ENCODE measurements around the gene MRPL55. TPM values are rescaled to one million over a fixed set of nuclear protein-coding genes. Genes with fewer than 3 reads are reported as not detected.
A peak's percentile ranks its signal among the peaks of the same experiment; 100 is the strongest.

The MRPL55 gene
- polyA plus RNA-seq, 3 donors, result 99.8 to 277 (median 104) TPM

GRCh38 chr1:228140724-228141225, 31.7 kb upstream of the MRPL55 start:
- no peak for TF ChIP-seq CTCF (IDR thresholded peaks at IDR 0.05)
- Mint-ChIP-seq H3K36me3 (peaks cover 6 to 24% of the 10 kb centered on the region in 2 donors), H3K4me3 (peak overlapping the region; percentile 93 to 94), H3K9me3 (no peaks in the 10 kb centered on the region), H3K4me1 (peaks cover 49% of the 10 kb centered on the region), H3K27ac (peak overlapping the region; percentile 85 to 99 (median 98)), H3K27me3 (ENCODE audit: low read depth in 3 of 3) (peaks cover 1 to 7% (median 2%) of the 10 kb centered on the region in 3 donors)
- Histone ChIP-seq H2AFZ (ENCODE audit: insufficient read depth, low read depth, low read length, poor library complexity, severe bottlenecking) (peak overlapping the region; percentile 37), H3K4me3 (replicated peaks in 1 of 3; ENCODE audit: low read depth in 2 of 3, low read length in 3 of 3) (peak overlapping the region; percentile 72 to 97 (median 76)), H3K36me3 (replicated peaks in 1 of 2; ENCODE audit: control insufficient read depth in 1 of 2, insufficient read depth in 2 of 2, low read length in 2 of 2) (peaks cover 4 to 7% of the 10 kb centered on the region in 2 donors), H3K79me2 (ENCODE audit: insufficient read depth, low read length) (peaks cover 57% of the 10 kb centered on the region), H4K20me1 (ENCODE audit: insufficient read depth, low read length) (peaks cover 55% of the 10 kb centered on the region), H3K27me3 (ENCODE audit: control insufficient read depth in 2 of 2, insufficient read depth in 2 of 2, low read length in 2 of 2) (no peaks in the 10 kb centered on the region), H3K4me2 (replicated peaks; ENCODE audit: extremely low read depth, low read length, poor library complexity, severe bottlenecking) (peak overlapping the region; percentile 97), H3K4me1 (ENCODE audit: control insufficient read depth in 1 of 2, insufficient read depth in 2 of 2, low read length in 2 of 2) (peaks cover 31 to 43% of the 10 kb centered on the region in 2 donors), H3K27ac (ENCODE audit: low read depth in 1 of 2, low read length in 2 of 2) (peak overlapping the region; percentile 90 to 92), H3K9ac (ENCODE audit: insufficient read depth, low read length, poor library complexity, severe bottlenecking) (peak overlapping the region; percentile 96), H3K9me3 (replicated peaks in 1 of 2; ENCODE audit: control insufficient read depth in 1 of 2, insufficient read depth in 1 of 2, low read length in 2 of 2) (no peaks in the 10 kb centered on the region)
- 10% methylated on average over 25 of the region's 25 CpGs for WGBS (ENCODE audit: insufficient coverage)
- no peak for DNase-seq
- intact Hi-C loops (cut with micrococcal nuclease), result loop anchor here (1.0 to 5.0 kb wide), 3 partner anchors 24 to 33 kb away; partner anchors contain the start of genes IBA57 (in 1 of the 2) and MRPL55 (in 1 of the 2)

- WGBS (ENCODE audit: insufficient coverage), result under 1% methylated on average over 95 of the region's 95 CpGs
- Histone ChIP-seq H3K27ac (ENCODE audit: low read depth in 1 of 2, low read length in 2 of 2) (peak within 1 kb of the TSS; percentile 90 to 92), H3K9ac (ENCODE audit: insufficient read depth, low read length, poor library complexity, severe bottlenecking) (peak within 1 kb of the TSS; percentile 96), H3K9me3 (replicated peaks in 1 of 2; ENCODE audit: control insufficient read depth in 1 of 2, insufficient read depth in 1 of 2, low read length in 2 of 2) (no peaks in the 10 kb centered on the region), H3K36me3 (replicated peaks in 1 of 2; ENCODE audit: control insufficient read depth in 1 of 2, insufficient read depth in 2 of 2, low read length in 2 of 2) (peaks cover under 1 to 4% of the 10 kb centered on the region in 2 donors), H2AFZ (ENCODE audit: insufficient read depth, low read depth, low read length, poor library complexity, severe bottlenecking) (peak within 1 kb of the TSS; percentile 69), H4K20me1 (ENCODE audit: insufficient read depth, low read length) (peaks cover 48% of the 10 kb centered on the region), H3K4me3 (replicated peaks in 1 of 3; ENCODE audit: low read depth in 2 of 3, low read length in 3 of 3) (peak within 1 kb of the TSS; percentile 72 to 97 (median 76)), H3K4me2 (replicated peaks; ENCODE audit: extremely low read depth, low read length, poor library complexity, severe bottlenecking) (peak within 1 kb of the TSS; percentile 97), H3K27me3 (ENCODE audit: control insufficient read depth in 2 of 2, insufficient read depth in 2 of 2, low read length in 2 of 2) (no peaks in the 10 kb centered on the region), H3K4me1 (ENCODE audit: control insufficient read depth in 1 of 2, insufficient read depth in 2 of 2, low read length in 2 of 2) (peaks cover 32 to 45% of the 10 kb centered on the region in 2 donors), H3K79me2 (ENCODE audit: insufficient read depth, low read length) (peaks cover 51% of the 10 kb centered on the region)
- DNase-seq, result peak; percentile 100
- H3K4me1 Mint-ChIP-seq, result peaks cover 53% of the 10 kb centered on the region
- peak within 1 kb of the TSS; percentile 96 to 99 (median 99) for H3K27ac Mint-ChIP-seq
- H3K9me3 Mint-ChIP-seq, result no peaks in the 10 kb centered on the region
- intact Hi-C loops (cut with micrococcal nuclease), result loop anchor here (1.0 to 10.0 kb wide), 8 partner anchors 25 to 345 kb away; partner anchors contain the start of genes MRPL55 (in 2 of the 2), TRIM11 (in 2 of the 2), IBA57 (in 1 of the 2) and RNF187 (in 1 of the 2)
- peak within 1 kb of the TSS; percentile 93 to 94 for H3K4me3 Mint-ChIP-seq
- no peak for TF ChIP-seq CTCF (IDR thresholded peaks at IDR 0.05)
- peaks cover 1 to 6% (median 2%) of the 10 kb centered on the region in 3 donors for H3K27me3 Mint-ChIP-seq (ENCODE audit: low read depth in 3 of 3)
- H3K36me3 Mint-ChIP-seq, result peaks cover 4 to 18% of the 10 kb centered on the region in 2 donors
These were observed 31.0 kb upstream of the MRPL55 start, which contains the start of gene GUK1 for GRCh38 chr1:228139931-228140723. Gene GUK1, plus strand, starts transcription at chr1:228140279. Its CDS starts 24 bp downstream, at chr1:228140303.

All from CD14-positive monocyte (primary cell).